Ovary (tissue), 9 donors: ENCODE results near the gene PPIG. TPM values are rescaled to one million over a fixed set of nuclear protein-coding genes. Genes with fewer than 3 reads are reported as not detected.

Experiments used
- DNase-seq, 5 donors: peaks; one replicate each; pipeline ENCODE4 v3.0.0-alpha.2; 2019 to 2020
- H3K27ac ChIP-seq, 2 donors: fragments of 200-600 bp; one replicate each; pipeline versions ENCODE4 v1.5.1 to v1.8.0; 2019 to 2022
- H3K27me3 ChIP-seq: fragments of 200-600 bp; one replicate; pipeline ENCODE4 v1.8.0; 2022
- H3K36me3 ChIP-seq: fragments of 200-600 bp; sonication (generic); one replicate; pipeline ENCODE4 v1.5.1; 2019
- H3K4me1 ChIP-seq: one replicate; pipeline ENCODE4 v1.8.1; 2013; ENCODE audit warnings: mild to moderate bottlenecking, moderate library complexity; ENCODE audit not compliant: insufficient read depth
- H3K4me3 ChIP-seq: fragments of 200-600 bp; sonication (generic); one replicate; pipeline ENCODE4 v1.5.1; 2017
- H3K9me3 ChIP-seq, 2 donors: fragments of 200-600 bp in 1 of 2; sonication (generic) in 1 of 2; one replicate each; pipeline versions ENCODE4 v1.5.1 to v1.8.1; 2013 to 2019; ENCODE audit warnings: mild to moderate bottlenecking in 1 of 2, moderate library complexity in 1 of 2
- CTCF ChIP-seq, 3 donors: fragments of 450-650 bp in 2 of 3; fragments of 200-600 bp in 1 of 3; IDR thresholded peaks; one replicate each; pipeline versions ENCODE4 v1.5.1 to v1.8.0; 2016 to 2022; ENCODE audit warnings: antibody characterized with exemption in 3 of 3, mild to moderate bottlenecking in 1 of 3
- EP300 ChIP-seq: sonication (generic); formaldehyde crosslinking; IDR thresholded peaks from one replicate; pipeline ENCODE4 v1.6.1; 2017; ENCODE audit warnings: antibody characterized with exemption
- POLR2A ChIP-seq: fragments of 450-650 bp; IDR thresholded peaks from one replicate; pipeline ENCODE4 v1.6.1; 2017; ENCODE audit warnings: antibody characterized with exemption, mild to moderate bottlenecking, moderate library complexity
- WGBS, 3 donors: extraction: QIAGEN DNeasy Blood & Tissue Kit in 1 of 3; methylation state at CpG; one replicate each; pipeline versions ENCODE4 v1.1.5 to v1.1.7; 2013 to 2017; 5-methylcytosine and 5-hydroxymethylcytosine counted together
- intact Hi-C, 4 donors: fragments of 100-400 bp; cut with DNase I; formaldehyde crosslinking; loops; one replicate each; pipeline versions ENCODE4 v1.11.0 to v1.15.1; 2022 to 2023
- polyA plus RNA-seq, 2 donors: library from polyadenylated mRNA; stranded (reverse); fragments of 200-250 nt in 1 of 2; fragments of 350-450 nt in 1 of 2; fragmentation: Illumina TruSeq in 1 of 2; extraction: RNeasy Lipid Tissue Mini Kit (QIAGEN cat#74804) in 1 of 2; gene quantifications; one replicate each; pipeline ENCODE4 v1.2.3, GENCODE V29; 2013 to 2014
- total RNA-seq, 7 donors: library from RNA; depleted of rRNA in 2 of 7; stranded (reverse); fragments of >200 nt in 2 of 7; fragmentation: NEBNext Ultra II Directional in 3 of 7; extraction: Animal tissue kit (Norgen Biotek cat#: 25700) in 3 of 7; gene quantifications; one replicate each; pipeline versions ENCODE4 v1.1.0 to v1.2.4, GENCODE V29; 2016 to 2023
- donor health status: DM: no; HTN: no; CAD: no; lungs with moderate emphysema.
- donor health status: DM: no; HTN: no; CAD: no.
- donor health status: Bipolar disorder and iron deficiency.
- donor health status: DM: yes; HTN: yes; CAD: no.
- donor health status: DM: no; HTN: no; CAD: no.
- donor health status: DM: yes; HTN: yes; CAD: no.

Gene PPIG
- total and polyA plus RNA-seq, 9 donors, result 29.3 to 64.5 (median 52.5) TPM

GRCh38 chr2:169664978-169665930, 81.1 kb downstream of the PPIG start:
- H3K27me3 ChIP-seq, result no peaks in the 10 kb centered on the region
- no peaks in the 10 kb centered on the region for H3K36me3 ChIP-seq
- no peak for DNase-seq
- H3K27ac ChIP-seq, result no peak overlapping the region
- H3K9me3 ChIP-seq, result no peaks in the 10 kb centered on the region
- no peaks in the 10 kb centered on the region for H3K4me1 ChIP-seq
- WGBS, 3 donors, result 55 to 70% (median 58%) methylated on average over 1 of the region's 1 CpG
- intact Hi-C loops, result no loop called here
- no peak for TF ChIP-seq EP300
- no peak for TF ChIP-seq POLR2A
- TF ChIP-seq CTCF (IDR thresholded peaks at IDR 0.05), result no peak
- no peak overlapping the region for H3K4me3 ChIP-seq

GRCh38 chr2:169667583-169667982, 83.4 kb downstream of the PPIG start:
- no peak for TF ChIP-seq CTCF (IDR thresholded peaks at IDR 0.05)
- no peak for TF ChIP-seq POLR2A
- no peak for TF ChIP-seq EP300
- Histone ChIP-seq H3K27me3 (no peaks in the 10 kb centered on the region), H3K27ac (no peak overlapping the region), H3K36me3 (no peaks in the 10 kb centered on the region), H3K4me3 (no peak overlapping the region), H3K4me1 (no peaks in the 10 kb centered on the region), H3K9me3 (no peaks in the 10 kb centered on the region)
- intact Hi-C loops, result no loop called here
- DNase-seq, result no peak
- WGBS, 3 donors, result 33 to 34% (median 34%) methylated on average over 2 of the region's 2 CpGs

GRCh38 chr2:169670215-169670651, 86.1 kb downstream of the PPIG start:
- H3K4me3 ChIP-seq, result no peak overlapping the region
- 61 to 71% (median 68%) methylated on average over 2 of the region's 2 CpGs for WGBS, 3 donors
- TF ChIP-seq EP300 (no peak), POLR2A (no peak), CTCF (IDR thresholded peaks at IDR 0.05) (no peak)
- no peak for DNase-seq
- no peaks in the 10 kb centered on the region for H3K9me3 ChIP-seq
- no peak overlapping the region for H3K27ac ChIP-seq
- no peaks in the 10 kb centered on the region for H3K4me1 ChIP-seq
- H3K36me3 ChIP-seq, result no peaks in the 10 kb centered on the region
- no peaks in the 10 kb centered on the region for H3K27me3 ChIP-seq
- intact Hi-C loops, result no loop called here

GRCh38 chr2:169670937-169671336, 86.8 kb downstream of the PPIG start:
- DNase-seq, result no peak
- H3K27ac ChIP-seq, result no peak overlapping the region
- TF ChIP-seq POLR2A (no peak), CTCF (IDR thresholded peaks at IDR 0.05) (no peak)
- no peaks in the 10 kb centered on the region for H3K4me1 ChIP-seq
- H3K4me3 ChIP-seq, result no peak overlapping the region
- no peaks in the 10 kb centered on the region for H3K36me3 ChIP-seq
- 95 to 99% (median 97%) methylated on average over 4 of the region's 4 CpGs for WGBS, 3 donors
- intact Hi-C loops, result no loop called here
- no peaks in the 10 kb centered on the region for H3K27me3 ChIP-seq
- H3K9me3 ChIP-seq, result no peaks in the 10 kb centered on the region
